NCI-H2196 treated with DMSO at 0.1 percent for 48 hours (cell line): ENCODE measurements around the gene ATMIN.

Experiments used
- DNase-seq: peaks from one replicate; lab custom pipeline; 2025; ENCODE audit not compliant: unreplicated experiment; lab: John Stamatoyannopoulos, UW

The ATMIN gene

GRCh38 chr16:81006211-81006812 lies 29.3 kb upstream of the ATMIN start:
- DNase-seq: no peak

DNA sequence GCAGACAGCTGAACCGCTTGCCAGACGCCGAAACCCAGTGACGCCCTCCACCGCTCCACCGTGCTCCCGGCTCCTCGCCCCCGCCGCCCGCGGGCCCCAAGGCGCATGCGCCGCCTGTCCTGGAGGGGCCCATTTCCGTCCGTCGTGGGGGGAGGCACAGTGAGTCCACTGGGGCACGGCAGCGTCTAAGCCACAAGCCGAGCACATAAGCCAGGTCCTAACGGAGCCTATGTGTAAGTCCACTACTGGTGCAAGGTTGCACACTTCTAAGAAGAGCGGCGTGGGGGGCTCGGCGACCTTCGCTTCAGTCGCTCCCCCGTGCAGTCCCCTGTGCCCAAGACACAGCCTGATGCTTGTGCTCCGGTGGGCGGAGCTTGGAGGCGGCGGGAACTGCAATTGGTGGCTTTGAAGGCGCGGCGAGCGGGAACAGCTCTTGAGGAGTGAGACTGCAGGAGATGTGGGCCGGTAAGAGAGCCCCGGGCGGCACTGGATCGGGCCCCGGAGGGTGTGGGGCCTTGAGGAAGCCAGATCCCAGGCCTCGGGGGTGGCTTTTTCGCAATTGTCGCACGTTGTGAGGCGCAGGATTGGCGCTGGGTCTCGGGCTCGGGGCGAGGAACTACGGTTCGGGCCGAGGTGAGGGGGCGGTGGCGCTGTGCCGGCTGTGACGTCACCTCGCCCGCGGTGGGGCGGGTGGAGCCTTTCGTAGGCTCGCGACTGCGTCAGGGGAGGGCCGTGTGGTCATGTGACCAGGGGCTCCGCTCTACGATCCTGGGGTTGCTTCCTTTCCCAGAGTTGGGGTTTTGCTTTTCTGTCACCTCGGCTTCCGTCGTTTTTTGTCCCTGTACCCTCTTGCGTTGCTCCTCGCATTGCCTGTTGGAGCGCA lies 28.6 kb upstream of the ATMIN start, which contains the start of the genes CENPN and CMC2:
TSS of gene CENPN (plus strand) at position 402 of the 883 bp plus-strand sequence. CDS start 4,726 bp downstream, outside the sequence.
TSS of gene CMC2 (minus strand) at position 73 of the 883 bp plus-strand sequence. CDS start 9,491 bp downstream, outside the sequence.
- DNase-seq: peak; percentile 75

DNA sequence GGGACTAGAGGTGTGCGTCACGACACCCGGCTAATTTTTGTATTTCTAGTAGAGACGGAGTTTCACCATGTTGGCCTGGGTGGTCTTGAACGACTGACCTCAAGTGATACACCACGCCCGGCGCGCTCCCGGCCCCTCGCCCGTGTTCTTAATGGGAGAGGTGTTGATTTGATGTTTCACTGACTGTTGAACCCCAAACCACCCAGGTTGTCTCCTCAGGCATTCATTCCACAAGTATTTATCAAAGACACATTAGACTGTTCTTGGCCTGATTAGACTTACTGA lies 27.2 kb upstream of the ATMIN start:
- DNase-seq: no peak

- no peak for DNase-seq
These were observed 22.7 kb upstream of the ATMIN start for GRCh38 chr16:81012974-81013373.

DNA sequence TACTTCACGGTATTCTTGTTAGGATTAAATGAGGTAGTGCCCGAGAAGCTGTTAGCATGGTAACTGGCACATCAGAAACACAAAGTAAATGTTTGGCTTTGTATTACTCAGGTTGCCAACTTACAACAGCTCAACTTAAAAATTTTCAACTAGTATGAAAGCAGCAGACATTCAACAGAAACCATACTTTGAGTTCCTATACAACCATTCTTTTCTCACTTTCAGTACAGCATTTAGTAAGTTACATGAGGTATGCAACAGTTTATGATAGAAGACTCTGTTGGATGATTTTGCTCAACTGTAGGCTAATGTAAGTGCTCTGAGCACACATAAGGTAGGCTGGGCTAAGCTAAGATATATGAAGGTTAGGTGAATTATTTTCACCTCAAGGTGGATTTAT lies 21.0 kb upstream of the ATMIN start:
- no peak for DNase-seq

GRCh38 chr16:81018496-81018895 lies 17.1 kb upstream of the ATMIN start:
- DNase-seq: no peak

DNA sequence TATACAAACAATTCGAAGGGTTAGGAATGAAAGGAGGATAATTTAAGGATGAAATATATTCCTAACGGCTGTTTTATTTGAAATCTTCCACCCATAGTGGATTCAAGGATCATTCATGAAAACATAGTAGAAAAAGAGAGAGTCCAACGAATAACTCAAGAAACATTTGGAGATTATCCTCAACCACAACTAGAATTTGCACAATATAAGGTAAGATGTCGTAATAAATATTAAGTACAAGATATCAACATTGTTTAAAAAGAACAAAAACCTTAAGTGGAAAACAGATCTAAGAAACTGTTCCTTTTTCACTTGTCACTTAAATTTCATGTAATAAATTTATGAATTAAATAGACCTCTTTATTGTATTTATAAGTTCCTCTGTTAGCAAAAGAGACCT lies 9.2 kb upstream of the ATMIN start:
- DNase-seq: no peak

DNA sequence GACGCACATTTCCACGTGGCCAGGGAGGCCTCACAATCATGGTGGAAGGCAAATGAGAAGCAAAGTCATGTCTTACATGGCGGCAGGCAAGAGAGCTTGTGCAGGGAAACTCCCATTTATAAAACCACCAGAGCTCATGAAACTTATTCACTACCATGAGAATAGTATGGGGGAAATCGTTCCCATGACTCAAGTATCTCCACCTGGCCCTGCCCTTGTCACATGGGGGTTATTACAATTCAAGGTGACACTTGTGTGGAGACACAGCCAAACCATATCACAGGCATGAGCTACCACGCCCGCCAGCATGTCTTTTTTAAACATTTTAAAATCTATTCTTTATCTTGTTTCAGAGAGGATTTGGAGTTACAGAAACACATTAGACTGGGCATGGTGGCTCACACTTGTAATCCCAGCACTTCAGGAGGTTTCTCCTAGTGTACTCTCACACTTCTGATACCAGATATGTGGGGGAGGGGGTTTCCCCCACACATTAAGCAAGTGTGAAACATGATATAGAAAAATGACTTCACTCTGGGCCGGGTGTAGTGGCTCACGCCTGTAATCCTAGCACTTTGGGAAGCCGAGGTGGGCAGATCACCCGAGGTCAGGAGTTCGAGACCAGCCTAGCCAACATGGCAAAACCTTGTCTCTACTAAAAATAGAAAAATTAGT lies 5.6 kb upstream of the ATMIN start:
- no peak for DNase-seq

DNA sequence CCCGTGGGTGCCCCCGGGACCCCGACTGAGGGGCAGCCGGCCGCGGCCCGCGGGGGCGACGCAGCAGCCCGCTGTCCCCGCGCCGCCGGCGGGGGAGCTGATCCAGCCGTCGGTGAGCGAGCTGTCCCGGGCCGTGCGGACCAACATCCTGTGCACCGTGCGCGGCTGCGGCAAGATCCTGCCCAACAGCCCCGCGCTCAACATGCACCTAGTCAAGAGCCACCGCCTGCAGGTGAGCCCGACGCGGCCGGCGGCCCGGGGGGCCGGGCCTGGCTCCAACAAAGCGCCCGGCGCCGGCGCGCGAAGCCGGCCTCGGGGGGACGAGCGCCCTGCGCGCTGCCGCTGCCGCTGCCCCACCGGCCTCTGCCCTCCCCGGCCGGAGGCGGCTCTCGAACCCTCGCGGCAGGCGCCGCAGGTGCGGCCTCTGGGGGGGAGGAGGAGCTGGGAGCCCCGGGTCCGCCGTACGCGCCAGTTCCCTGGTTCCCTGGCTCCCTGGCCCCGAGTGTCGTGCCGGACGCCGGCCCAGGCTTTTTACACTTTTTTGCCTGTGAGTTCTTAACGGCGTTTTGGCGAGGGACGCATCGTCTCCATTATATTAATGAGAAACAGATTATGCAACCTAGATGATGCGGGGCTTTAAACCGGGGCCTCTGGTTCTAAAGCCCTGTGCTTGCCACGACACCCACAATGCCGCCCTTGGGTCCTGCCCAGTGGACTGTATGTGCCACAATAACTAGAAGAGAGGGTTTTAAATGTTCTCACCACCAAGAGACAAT lies 521 bp downstream of the ATMIN start:
- DNase-seq: no peak

- no peak for DNase-seq
These were observed 1.2 kb downstream of the ATMIN start for GRCh38 chr16:81036751-81037350.

GRCh38 chr16:81040131-81040530 lies 4.5 kb downstream of the ATMIN start:
- no peak for DNase-seq

DNA sequence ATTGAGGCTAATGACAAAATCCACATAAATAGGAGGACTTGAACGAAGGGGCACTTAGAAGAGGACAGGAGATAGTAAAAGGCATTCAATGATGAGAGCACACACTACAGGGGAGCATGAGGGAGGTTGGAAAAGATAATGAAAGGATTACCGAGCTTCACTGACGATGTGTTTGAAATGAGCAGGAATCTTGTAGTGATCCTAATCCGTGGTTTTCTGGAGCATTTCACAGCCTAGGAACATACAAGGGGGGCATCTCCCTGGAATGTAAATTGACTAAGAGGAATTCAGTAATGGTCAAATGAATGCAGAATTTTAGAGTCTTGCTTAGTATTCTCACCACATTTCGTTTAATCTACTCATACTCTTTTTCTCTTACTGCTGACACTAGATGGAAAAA lies 5.2 kb downstream of the ATMIN start:
- no peak for DNase-seq

- DNase-seq: no peak
These were observed 6.1 kb downstream of the ATMIN start for GRCh38 chr16:81041696-81042095.

DNA sequence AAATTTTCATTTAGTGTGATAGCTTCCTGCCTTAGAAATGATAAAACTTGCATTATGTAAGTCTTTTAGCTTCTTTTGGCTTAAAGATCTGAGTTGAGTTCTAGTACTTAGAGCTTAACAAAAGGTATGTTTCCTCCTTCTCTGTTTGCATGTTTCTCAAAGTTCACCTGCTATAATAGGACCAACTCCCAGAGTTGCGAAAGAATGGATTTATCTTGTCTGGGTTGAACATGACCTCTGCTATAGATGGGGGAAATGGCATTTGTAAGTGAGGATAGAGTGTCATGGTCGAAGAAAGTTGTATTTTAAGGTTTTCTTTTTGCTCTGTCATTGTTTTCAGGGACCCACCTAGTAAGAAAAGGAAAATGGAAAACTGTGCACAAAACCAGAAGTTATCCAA lies 7.2 kb downstream of the ATMIN start:
- no peak for DNase-seq

DNA sequence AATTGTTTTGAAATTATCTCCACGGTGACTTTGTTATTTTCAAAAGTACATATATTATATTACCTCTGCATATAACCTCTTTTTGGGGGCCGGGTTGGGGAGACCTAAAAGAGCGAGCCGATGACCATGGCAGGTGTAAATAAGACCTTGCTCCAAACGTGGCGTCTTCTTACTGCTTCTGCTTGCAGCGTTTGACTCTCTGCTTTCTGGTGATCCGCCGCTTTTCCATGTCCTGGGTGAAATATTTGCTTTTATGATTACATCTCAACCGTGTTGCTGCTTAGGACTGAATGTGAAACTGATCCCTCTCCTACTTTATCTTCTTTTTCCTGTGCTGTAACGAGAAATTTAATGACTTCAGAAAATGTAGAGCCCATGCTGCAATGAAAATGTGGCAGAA lies 18.1 kb downstream of the ATMIN start:
- DNase-seq: no peak

GRCh38 chr16:81060576-81061306 lies 25.1 kb downstream of the ATMIN start:
- no peak for DNase-seq

DNA sequence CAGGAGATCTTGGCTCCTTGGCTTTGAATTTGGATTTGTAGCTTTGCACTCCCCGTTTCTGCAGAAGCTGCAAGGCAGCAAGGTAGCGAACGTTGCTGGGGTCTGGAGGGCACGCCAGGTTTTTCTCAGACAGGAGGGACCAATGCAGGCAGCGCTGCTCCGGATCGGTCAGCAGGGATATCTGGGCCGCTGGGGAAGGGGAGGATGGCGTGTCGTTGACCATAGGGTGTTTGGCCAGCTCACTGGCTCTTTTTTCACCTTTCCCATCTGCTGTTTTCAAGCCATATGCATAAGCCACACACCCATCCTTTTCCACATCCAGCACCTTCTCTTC lies 25.6 kb downstream of the ATMIN start:
- DNase-seq: no peak

DNA sequence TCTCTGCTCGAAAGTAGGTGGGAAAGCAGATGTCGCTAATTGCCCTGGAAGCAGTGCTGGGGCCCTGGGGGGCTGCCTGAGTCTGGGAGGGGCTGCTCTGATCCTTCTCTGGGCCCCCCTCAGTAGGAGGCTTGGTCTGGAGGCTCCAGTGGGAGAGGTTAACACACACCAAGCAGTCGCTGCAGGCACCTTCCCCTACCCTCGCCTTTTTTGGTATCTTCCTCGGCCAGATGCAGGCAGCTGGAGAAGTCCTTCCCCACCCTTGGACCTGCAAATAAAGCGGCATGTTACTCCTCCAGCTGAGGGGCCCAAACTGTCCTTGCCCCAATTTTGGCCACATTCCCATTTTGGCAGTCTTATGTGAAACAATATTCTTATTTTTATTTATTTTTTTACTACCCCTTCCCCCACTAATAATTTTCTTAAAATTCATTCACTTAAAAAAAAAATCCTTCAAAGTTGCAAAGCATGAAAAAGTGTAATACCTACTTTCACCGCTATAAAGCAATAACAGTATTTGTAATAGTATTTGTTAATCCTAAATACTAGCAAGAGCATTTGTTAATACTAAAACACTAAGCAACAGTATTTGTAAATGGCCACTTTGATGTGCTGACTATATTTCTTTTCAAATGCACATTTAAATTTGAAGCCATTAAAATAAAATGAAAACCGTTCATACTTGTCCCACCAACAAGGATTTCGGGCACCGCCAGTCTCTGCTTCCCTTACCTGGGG lies 26.4 kb downstream of the ATMIN start:
- no peak for DNase-seq

- no peak for DNase-seq
These were observed 31.0 kb downstream of the ATMIN start for GRCh38 chr16:81066681-81067080.

DNA sequence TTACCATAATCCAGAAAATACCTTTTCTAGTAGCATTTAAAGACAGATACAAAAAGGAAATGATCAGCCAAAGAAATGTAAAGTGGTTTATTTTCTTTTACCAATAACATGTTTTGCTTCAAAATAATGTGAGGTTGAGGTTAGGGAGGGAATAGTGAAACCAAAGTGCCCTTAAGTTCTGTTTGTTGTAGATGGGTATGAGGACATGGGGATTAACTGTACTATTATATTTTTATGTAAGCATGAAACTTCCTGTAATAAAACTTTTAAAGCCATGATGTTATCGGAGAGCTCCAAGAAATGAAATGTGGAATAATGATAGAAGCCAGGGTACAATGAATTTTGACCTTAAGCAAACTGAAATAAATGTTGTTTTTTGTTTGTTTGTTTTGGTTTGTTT lies 31.5 kb downstream of the ATMIN start:
- no peak for DNase-seq
